HG03520 (cell line): Measurements from ENCODE around the gene ADAP1.

Experiments
- ATAC-seq: cut with Tn5 transposase; IDR thresholded peaks from one replicate; pipeline ENCODE4 v1.9.1; 2021; ENCODE audit warnings: mild to moderate bottlenecking, moderate library complexity; ENCODE audit not compliant: unreplicated experiment

ADAP1 gene

DNA sequence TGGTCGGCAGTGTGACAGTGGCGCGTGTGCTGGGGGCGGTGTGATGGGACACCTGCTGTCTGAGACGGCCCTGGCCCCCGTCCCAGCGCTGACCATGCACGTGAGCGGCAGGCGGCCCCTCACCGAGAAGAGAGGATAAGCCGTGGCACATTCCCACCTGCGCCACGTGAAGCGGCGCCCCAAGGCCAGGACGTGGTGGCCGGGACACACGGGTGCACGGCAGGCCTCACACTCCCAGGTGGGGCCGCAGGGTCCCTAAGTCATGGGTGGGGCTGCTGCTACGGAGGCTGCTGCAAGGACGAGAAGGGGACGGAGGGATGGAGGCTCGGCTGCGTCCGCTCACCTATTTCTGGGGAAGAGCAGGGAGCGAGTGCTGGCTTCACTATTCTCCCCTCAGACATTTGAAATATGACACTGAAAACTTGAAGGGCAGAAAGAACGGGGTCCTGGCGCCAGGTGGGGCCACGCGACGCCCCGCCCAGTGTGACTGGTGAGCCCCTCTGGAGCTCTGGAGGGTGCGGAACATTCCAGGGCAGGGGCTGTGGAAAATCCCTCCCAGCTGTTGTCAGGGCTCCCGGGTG lies 36.0 kb upstream of the ADAP1 start:
- ATAC-seq: no peak

DNA sequence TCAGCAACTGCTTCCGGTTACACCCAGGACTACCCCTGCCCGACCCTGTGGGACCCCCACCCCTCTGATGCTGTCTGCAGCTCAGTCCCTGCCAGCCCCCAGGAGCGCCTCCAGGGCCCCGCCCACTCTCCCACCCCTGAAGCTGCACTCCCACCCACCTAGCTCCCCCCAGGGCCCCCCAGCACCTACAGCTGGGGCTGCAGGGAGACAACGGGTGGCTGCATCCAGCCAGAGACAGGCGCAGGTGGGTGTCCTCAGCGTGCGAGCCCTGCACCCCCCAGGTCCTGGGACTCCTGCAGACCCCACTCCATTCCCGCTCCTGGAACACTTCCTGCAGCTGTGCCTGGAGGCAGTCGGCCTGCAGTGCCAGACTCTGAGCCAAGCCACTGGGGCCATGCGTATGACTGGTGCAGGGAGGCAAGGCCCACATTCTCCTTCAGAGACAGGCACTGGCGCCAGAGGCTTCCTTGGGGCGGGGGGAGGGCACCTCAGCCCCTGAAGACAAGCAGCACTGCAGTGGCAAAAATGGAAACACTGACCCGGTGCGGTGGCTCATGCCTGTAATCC lies 34.6 kb upstream of the ADAP1 start:
- ATAC-seq: no peak

GRCh38 chr7:988426-988911 lies 34.0 kb upstream of the ADAP1 start:
- no peak for ATAC-seq

DNA sequence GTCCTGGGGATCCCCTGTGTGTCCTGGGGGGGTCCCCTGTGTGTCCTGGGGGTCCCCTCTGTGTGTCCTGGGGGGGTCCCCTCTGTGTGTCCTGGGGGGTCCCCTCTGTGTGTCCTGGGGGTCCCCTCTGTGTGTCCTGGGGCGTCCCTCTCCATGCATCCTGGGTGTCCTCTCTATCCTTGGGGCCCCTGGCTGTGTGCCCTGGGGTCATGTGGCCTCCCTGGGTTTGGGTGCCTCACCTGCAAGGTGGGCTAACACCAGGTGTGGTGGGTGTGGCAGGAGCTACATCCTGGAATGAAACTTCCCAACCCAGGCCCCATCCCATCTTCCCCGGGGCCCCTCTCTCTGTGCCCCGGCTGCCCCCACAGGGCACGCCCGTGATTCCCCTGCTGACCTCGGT lies 33.4 kb upstream of the ADAP1 start:
- no peak for ATAC-seq

DNA sequence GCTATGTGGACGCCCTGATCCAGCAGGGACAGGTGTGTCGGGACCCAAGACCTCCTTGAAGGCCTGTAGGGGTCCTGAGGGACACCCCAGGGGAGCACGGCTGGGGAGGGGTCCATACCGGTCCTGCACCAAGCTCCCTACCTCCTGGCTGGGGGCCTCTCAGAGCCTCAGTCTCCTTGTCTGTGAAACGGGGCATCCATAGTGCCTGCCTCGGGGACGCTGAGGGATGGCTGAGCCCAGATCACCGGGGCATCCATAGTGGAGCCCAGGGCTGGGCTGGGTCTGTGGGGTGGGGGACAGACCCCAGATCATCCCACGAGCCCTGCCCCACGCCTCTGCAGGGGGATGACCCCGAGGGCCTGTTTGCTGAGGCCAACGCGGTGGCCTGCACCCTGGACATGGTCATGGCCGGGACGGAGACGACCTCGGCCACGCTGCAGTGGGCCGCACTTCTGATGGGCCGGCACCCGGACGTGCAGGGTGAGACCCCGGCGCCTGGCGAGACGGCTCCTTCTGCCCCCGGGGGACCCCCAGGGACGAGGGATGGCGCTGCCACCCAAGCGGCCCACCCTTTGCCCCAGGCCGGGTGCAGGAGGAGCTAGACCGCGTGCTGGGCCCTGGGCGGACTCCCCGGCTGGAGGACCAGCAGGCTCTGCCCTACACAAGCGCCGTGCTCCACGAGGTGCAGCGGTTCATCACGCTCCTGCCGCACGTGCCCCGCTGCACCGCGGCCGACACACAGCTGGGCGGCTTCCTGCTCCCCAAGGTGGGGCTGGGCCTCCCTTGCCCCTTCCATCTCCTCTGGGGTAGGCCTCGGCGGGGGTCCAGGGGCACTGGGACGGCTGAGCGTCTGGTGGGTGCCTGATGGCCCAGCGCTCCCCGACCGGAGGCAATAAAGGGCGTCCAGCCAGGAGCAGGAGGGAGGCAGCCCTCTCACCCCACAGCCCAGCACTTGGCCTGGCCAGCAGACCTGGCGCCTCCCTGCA lies 32.6 kb upstream of the ADAP1 start:
- ATAC-seq: no peak

- ATAC-seq: no peak
These were observed 31.6 kb upstream of the ADAP1 start for GRCh38 chr7:985915-986741.

- no peak for ATAC-seq
These were observed 30.6 kb upstream of the ADAP1 start for GRCh38 chr7:985127-985416.

DNA sequence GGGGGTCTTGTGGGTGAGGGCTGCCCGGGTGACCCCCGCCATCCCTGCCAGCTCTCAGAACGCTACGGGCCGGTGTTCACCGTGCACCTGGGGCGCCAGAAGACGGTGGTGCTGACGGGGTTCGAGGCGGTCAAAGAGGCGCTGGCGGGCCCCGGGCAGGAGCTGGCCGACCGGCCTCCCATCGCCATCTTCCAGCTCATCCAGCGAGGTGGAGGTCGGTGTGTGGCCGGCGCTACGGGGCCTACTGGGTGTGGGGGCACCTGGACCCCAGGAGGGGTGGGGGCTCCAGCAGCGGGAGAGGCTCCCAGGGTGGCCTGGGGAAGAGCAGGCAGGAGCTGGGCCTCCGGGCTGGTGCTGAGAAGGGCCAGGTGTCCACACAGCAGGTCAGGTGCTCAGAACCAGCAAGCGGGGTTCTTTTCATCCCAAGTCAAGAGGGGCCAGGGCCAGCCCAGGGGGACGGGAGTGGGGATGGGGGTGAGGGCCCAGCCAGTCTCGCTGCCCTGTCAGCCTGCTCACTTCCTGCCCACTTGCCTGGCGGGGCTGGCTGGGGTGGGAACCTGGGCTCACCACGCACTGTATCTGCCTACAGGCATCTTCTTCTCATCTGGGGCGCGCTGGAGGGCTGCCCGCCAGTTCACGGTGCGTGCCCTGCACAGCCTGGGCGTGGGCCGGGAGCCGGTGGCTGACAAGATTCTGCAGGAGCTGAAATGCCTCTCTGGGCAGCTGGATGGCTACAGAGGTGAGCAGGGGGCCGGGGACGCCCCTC lies 30.1 kb upstream of the ADAP1 start:
- ATAC-seq: no peak

- ATAC-seq: no peak
These were observed 29.2 kb upstream of the ADAP1 start for GRCh38 chr7:983616-984071.

DNA sequence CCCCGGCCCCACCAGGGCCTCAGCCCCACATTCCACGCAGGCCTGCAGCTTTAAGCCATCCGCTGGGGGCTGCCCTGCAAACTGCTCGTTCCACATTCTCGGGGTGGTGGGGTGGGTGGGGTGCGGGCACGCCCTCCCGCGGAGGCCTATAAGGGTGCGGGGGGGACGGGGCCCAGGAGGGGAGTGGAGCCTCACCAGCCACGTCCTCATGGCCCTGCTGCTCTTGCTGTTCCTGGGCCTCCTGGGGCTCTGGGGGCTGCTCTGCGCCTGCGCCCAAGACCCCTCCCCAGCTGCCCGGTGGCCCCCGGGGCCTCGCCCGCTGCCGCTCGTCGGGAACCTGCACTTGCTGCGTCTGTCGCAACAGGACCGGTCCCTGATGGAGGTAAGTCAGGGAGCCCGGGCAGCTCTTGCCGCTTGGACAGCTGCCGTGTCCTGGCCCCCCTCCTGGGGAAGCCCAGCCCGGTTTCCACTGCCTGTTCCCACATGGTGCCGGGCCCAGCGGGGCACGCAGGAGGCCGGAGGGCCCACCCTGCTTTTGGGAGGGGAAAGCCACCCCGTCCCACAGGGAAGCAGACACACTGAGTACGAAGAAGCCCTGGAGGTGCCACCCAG lies 28.6 kb upstream of the ADAP1 start, which contains the start of gene CYP2W1:
Gene CYP2W1, plus strand, starts transcription at position 178 of the 612 bp plus-strand sequence. Its CDS starts 31 bp downstream, at position 209.
- no peak for ATAC-seq

- ATAC-seq: no peak
These were observed 28.1 kb upstream of the ADAP1 start for GRCh38 chr7:982511-983003.

DNA sequence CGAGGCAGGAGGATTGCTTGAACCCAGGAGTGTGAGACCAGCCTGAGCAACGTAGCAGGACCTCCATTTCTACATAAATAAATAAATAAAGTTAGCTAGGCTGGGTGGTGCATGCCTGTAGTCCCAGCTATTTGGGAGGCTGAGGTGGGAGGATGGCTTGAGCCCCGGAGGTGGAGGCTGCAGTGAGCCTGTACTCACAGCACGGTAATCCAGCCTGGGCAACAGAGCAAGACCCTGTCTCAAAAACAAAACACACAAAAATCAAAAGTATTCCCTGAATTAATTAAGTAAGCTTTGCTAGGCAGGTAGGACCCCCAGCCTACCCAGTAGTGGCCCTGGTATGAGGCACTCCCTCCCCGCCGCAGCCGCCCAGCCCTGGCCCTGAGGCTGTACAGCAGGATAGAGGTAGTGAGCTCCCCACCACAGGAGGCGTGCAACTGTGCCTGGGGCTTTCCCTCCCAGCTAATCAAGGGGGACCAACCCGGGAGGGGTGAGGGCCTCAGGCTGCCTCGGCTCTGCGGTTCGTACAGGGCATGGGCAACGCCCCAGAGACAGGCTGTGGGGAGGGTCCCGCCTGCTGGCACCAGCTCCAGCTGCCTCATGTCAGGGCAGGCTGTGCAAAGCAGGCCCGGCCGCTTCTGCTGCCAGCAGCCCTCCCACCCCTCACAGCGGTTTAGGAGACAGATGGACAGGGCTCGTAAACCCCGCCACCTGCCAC lies 27.5 kb upstream of the ADAP1 start:
- ATAC-seq: no peak

DNA sequence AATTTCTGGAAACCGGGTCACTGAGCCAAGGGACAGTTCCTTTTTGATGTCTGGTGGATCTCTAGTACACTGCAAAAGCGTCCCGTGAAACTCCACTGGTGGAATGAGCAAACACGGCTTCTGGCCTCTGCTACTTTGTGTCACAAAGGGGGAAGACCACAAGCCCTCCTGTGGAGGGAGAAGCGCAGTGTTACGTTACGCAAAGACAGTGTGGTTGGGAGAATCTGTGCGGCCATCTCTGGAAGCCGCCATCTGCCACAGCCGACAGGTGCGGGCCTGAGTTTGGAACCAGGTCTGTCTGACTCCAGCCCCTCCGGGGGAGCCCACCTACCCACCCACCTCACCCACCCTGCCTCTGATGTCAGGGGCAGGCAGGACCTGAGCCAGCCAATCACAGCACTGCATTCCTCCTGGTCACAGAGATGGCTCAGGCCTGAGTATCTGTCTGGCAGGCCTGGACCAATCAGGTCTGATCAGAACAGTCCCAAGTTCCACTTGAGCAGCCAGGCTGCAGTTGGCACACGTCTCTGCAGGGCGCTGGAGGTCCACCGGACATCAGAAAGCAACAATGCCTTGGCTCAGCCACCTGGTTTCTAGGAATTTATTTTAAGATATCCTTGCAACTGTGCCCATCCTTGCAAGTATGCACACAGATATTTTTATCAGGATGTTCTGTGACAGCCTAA lies 25.5 kb upstream of the ADAP1 start:
- no peak for ATAC-seq

GRCh38 chr7:979151-979550 lies 24.7 kb upstream of the ADAP1 start:
- ATAC-seq: no peak

DNA sequence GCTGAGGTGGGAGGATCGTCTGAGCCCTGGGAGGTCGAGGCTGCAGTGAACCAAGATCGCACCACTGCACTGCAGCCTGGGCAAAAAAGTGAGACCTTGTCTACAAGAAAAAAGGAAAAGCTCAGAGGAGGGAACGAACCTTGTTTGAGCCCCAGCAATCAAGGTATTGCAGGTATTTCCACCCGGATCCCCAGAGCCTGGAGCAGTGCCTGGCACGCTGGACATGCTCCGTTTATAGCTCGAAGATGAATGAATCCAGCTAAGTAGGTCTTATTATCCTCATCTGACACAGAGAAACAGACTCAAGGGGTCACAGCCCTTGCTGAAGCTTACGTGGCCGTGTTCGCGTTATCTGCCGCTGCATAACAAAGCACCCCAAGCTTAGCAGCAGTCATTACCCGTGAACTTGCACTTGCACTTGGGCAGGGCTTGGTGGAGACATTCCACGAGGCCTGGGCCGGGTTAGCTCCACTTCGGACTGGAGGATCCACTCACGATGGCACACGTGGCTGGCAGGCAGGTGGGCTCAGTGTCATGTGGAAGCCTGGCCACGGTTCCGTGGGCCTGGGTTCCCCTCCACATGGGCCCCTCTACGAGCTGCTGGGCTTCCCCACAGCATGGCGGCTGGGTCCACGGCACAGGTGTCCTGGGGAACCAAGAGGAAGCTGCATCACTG lies 24.1 kb upstream of the ADAP1 start:
- no peak for ATAC-seq

- ATAC-seq: no peak
These were observed 23.5 kb upstream of the ADAP1 start for GRCh38 chr7:978049-978346.

- no peak for ATAC-seq
These were observed 23.0 kb upstream of the ADAP1 start for GRCh38 chr7:977326-978048.
